Adrenal gland (tissue), 5 donors: ENCODE data around the gene FAM131C.

ENCODE experiments used
- CTCF ChIP-seq, 6 experiments: fragments of 450-650 bp in 4 of 6; fragments of 200-600 bp in 2 of 6; sonication (generic) in 1 of 6; IDR thresholded peaks; 1 replicate in 5 of 6; 2 replicates in 1 of 6; pipeline versions ENCODE4 v1.5.1 to v1.8.0; 2016 to 2021; ENCODE audit warnings: antibody characterized with exemption in 6 of 6, mild to moderate bottlenecking in 2 of 6, moderate library complexity in 1 of 6
- POLR2A ChIP-seq, 2 donors: fragments of 450-650 bp; IDR thresholded peaks; one replicate each; pipeline ENCODE4 v1.6.1; 2017; ENCODE audit warnings: antibody characterized with exemption in 2 of 2, mild to moderate bottlenecking in 2 of 2, moderate library complexity in 1 of 2
- donor health status: DM: no; HTN: no; CAD: no.

- TF ChIP-seq CTCF (IDR thresholded peaks at IDR 0.05) (peak; percentile 91 to 100 (median 99)), POLR2A (IDR thresholded peaks at IDR 0.05) (no peak)
Observed at GRCh38 chr1:16032388-16033102, 40.9 kb downstream of the FAM131C start.
